Measurements from ENCODE around the gene KYNU.

- TF ChIP-seq GATA2 (IDR thresholded peaks at IDR 0.05; ENCODE audit: low read depth, low read length): no peak
- no peak for TF ChIP-seq GATA3 (IDR thresholded peaks at IDR 0.05; ENCODE audit: low read depth, low read length)
Measured at GRCh38 chr2:142871396-142871795, 6.1 kb upstream of the KYNU start.

All from SH-SY5Y (cell line).